Breast epithelium (tissue), 3 donors: ENCODE measurements around the gene SPATA6.

Experiments
- POLR2AphosphoS5 ChIP-seq, 3 donors: sonication (generic); formaldehyde crosslinking; IDR thresholded peaks; one replicate each; pipeline ENCODE4 v1.6.1; 2017; ENCODE audit warnings: antibody characterized with exemption in 3 of 3
- TF ChIP-seq, protein P1 (sequence below), 3 donors: fragments of 450-650 bp; IDR thresholded peaks; one replicate each; pipeline ENCODE4 v1.5.1; 2016 to 2017; ENCODE audit warnings: antibody characterized with exemption in 3 of 3, mild to moderate bottlenecking in 3 of 3, moderate library complexity in 3 of 3

DNA sequence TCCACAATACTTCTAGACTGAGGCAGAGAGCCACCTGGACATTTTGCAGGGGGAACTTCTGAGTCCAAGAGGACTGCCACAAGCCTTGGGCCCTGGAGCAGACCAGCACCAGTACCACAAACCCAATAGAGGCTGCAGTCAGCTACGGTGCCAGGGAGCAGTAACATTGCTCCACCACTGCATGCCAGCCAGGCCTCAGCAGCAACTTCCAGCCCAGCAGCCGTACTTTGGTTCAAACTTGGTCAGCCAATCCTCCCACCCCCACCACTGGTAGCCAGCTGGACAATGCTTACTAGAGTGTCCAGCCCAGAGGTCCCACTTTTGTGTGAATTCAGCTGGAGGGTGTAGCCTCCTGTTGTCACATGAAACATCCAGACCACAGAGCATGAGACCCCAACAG, 142.1 kb downstream of the SPATA6 start:
- TF ChIP-seq, protein P1, sequence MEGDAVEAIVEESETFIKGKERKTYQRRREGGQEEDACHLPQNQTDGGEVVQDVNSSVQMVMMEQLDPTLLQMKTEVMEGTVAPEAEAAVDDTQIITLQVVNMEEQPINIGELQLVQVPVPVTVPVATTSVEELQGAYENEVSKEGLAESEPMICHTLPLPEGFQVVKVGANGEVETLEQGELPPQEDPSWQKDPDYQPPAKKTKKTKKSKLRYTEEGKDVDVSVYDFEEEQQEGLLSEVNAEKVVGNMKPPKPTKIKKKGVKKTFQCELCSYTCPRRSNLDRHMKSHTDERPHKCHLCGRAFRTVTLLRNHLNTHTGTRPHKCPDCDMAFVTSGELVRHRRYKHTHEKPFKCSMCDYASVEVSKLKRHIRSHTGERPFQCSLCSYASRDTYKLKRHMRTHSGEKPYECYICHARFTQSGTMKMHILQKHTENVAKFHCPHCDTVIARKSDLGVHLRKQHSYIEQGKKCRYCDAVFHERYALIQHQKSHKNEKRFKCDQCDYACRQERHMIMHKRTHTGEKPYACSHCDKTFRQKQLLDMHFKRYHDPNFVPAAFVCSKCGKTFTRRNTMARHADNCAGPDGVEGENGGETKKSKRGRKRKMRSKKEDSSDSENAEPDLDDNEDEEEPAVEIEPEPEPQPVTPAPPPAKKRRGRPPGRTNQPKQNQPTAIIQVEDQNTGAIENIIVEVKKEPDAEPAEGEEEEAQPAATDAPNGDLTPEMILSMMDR (IDR thresholded peaks at IDR 0.05), result no peak
- no peak for TF ChIP-seq POLR2AphosphoS5 (IDR thresholded peaks at IDR 0.05)
